ENCODE measurements around the gene PIGU. TPM values are rescaled to one million over a fixed set of nuclear protein-coding genes. Genes with fewer than 3 reads are reported as not detected.

The PIGU gene
- total and polyA plus RNA-seq, 9 of the 15 experiments (the other 6 are each of a cell fraction or from before 2014, with no cell fraction given): 6.5 to 100 (median 28.1) TPM

DNA sequence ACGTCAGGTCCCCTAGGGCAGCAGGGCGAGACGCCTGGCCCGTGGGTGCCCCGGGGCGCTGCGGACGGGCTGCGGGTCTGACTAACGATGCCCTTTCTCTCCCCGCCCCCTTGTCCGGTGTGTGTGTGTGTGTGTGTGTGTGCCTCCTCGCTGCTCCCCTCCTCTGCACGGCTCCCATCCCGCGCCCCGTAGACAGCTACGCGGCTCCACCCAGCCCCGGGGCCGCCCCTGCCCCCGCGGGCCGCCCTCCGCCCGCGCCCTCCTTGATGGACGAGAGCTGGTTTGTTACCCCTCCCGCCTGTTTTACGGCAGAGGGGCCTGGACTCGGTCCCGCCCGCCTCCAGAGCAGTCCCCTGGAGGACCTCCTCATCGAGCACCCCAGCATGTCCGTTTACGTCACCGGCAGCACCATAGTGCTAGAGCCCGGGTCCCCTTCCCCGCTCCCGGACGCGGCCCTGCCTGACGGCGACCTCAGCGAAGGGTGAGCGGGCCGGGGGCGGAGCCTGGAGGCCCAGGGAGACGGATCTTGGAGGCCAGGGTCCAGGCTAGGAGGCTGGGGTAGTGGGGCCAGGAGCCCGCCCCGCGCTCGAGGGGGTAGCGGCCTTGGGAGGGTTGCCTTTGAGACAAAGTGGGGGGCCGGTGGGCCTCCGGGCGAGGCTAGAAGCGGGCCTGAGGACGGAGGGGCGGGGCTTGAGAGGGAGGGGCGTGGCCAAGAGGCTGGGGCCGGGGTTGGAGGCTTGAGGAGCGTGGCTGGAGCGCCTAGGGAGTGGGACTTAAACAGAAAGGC, 32.3 kb upstream of the PIGU start (continued):
- TF ChIP-seq TOE1 (IDR thresholded peaks at IDR 0.05; ENCODE audit: borderline replicate concordance) (0 out of 2 replicates have a peak, but pooled peaks have one; percentile 27), TOE1 (CRISPR knock-in tag; IDR thresholded peaks at IDR 0.05; ENCODE audit: borderline replicate concordance, low read depth) (no peak), CREB1 (IDR thresholded peaks at IDR 0.05) (no peak; the same call in 1 of the 2 replicates), CREB1 (CRISPR knock-in tag; IDR thresholded peaks at IDR 0.05) (peak; percentile 58; the same call in 1 of the 2 replicates), SMAD4 (CRISPR knock-in tag; conservative IDR thresholded peaks at IDR 0.05) (0 out of 2 replicates have a peak, but pooled peaks have one; percentile 13), RBM14 (IDR thresholded peaks at IDR 0.05; ENCODE audit: borderline replicate concordance, insufficient read depth, low read depth, low read length) (no peak), ZBTB7A (IDR thresholded peaks at IDR 0.05; ENCODE audit: borderline replicate concordance, control insufficient read depth, low read depth, low read length) (peak; percentile 12), ZNF12 (CRISPR knock-in tag; IDR thresholded peaks at IDR 0.05) (no peak), NFRKB (IDR thresholded peaks at IDR 0.05; ENCODE audit: low read depth) (no peak), FOXA1 (IDR thresholded peaks at IDR 0.05; ENCODE audit: borderline replicate concordance) (no peak), MTA2 (IDR thresholded peaks at IDR 0.05; ENCODE audit: low read depth) (no peak), TRIM24 (IDR thresholded peaks at IDR 0.05) (peak in 1 of 2 experiments; percentile 55; a peak in 2 of 4 replicates), ZFP1 (CRISPR knock-in tag; IDR thresholded peaks at IDR 0.05) (no peak), FOXM1 (IDR thresholded peaks at IDR 0.05; ENCODE audit: low read depth) (no peak), FOXM1 (CRISPR knock-in tag; IDR thresholded peaks at IDR 0.05; ENCODE audit: low read depth) (no peak; the same call in 1 of the 2 replicates), NCOA1 (IDR thresholded peaks at IDR 0.05; ENCODE audit: low read depth) (no peak), GTF2A2 (tag; IDR thresholded peaks at IDR 0.05) (no peak), CCNT2 (IDR thresholded peaks at IDR 0.05; ENCODE audit: borderline replicate concordance, extremely low read depth, insufficient read length, low read depth, low read length) (peak; percentile 47), ETV5 (CRISPR knock-in tag; IDR thresholded peaks at IDR 0.05; ENCODE audit: low read depth) (no peak), SOX6 (IDR thresholded peaks at IDR 0.05) (no peak; the same call in 1 of the 2 replicates)
- TF ChIP-seq, protein P1, sequence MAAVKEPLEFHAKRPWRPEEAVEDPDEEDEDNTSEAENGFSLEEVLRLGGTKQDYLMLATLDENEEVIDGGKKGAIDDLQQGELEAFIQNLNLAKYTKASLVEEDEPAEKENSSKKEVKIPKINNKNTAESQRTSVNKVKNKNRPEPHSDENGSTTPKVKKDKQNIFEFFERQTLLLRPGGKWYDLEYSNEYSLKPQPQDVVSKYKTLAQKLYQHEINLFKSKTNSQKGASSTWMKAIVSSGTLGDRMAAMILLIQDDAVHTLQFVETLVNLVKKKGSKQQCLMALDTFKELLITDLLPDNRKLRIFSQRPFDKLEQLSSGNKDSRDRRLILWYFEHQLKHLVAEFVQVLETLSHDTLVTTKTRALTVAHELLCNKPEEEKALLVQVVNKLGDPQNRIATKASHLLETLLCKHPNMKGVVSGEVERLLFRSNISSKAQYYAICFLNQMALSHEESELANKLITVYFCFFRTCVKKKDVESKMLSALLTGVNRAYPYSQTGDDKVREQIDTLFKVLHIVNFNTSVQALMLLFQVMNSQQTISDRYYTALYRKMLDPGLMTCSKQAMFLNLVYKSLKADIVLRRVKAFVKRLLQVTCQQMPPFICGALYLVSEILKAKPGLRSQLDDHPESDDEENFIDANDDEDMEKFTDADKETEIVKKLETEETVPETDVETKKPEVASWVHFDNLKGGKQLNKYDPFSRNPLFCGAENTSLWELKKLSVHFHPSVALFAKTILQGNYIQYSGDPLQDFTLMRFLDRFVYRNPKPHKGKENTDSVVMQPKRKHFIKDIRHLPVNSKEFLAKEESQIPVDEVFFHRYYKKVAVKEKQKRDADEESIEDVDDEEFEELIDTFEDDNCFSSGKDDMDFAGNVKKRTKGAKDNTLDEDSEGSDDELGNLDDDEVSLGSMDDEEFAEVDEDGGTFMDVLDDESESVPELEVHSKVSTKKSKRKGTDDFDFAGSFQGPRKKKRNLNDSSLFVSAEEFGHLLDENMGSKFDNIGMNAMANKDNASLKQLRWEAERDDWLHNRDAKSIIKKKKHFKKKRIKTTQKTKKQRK (IDR thresholded peaks at IDR 0.05; ENCODE audit: borderline replicate concordance, low read depth, low read length): no peak
- TF ChIP-seq, protein P2, sequence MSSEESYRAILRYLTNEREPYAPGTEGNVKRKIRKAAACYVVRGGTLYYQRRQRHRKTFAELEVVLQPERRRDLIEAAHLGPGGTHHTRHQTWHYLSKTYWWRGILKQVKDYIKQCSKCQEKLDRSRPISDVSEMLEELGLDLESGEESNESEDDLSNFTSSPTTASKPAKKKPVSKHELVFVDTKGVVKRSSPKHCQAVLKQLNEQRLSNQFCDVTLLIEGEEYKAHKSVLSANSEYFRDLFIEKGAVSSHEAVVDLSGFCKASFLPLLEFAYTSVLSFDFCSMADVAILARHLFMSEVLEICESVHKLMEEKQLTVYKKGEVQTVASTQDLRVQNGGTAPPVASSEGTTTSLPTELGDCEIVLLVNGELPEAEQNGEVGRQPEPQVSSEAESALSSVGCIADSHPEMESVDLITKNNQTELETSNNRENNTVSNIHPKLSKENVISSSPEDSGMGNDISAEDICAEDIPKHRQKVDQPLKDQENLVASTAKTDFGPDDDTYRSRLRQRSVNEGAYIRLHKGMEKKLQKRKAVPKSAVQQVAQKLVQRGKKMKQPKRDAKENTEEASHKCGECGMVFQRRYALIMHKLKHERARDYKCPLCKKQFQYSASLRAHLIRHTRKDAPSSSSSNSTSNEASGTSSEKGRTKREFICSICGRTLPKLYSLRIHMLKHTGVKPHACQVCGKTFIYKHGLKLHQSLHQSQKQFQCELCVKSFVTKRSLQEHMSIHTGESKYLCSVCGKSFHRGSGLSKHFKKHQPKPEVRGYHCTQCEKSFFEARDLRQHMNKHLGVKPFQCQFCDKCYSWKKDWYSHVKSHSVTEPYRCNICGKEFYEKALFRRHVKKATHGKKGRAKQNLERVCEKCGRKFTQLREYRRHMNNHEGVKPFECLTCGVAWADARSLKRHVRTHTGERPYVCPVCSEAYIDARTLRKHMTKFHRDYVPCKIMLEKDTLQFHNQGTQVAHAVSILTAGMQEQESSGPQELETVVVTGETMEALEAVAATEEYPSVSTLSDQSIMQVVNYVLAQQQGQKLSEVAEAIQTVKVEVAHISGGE (CRISPR knock-in tag; IDR thresholded peaks at IDR 0.05): 0 out of 6 replicates have a peak, but pooled peaks of 1 of the 3 experiments have one; percentile 2

All from K562 (cell line).